ENCODE data around the gene GAS6.
"Not testable (repeated sequence)": the region's sequence is repeated elsewhere in the genome, so short reads cannot be mapped to it uniquely, and the experiment has no call there.

Gene GAS6
- 1.7 to 2.6 (median 2.4) reads per million in 4 experiments for total RNA-seq

GRCh38 chr13:113863524-113864272 is at the start of gene GAS6:
Gene GAS6 (minus strand): TSS chr13:113864076. CDS start chr13:113863920, 156 bp downstream.
- DNase-seq: no peak

GRCh38 chr13:113913408-113913807 is 49.5 kb upstream of the GAS6 start:
- not testable (repeated sequence) for DNase-seq

- DNase-seq: no peak
These were observed 48.7 kb upstream of the GAS6 start for GRCh38 chr13:113912596-113912995.

GRCh38 chr13:113907635-113908617 is 44.0 kb upstream of the GAS6 start:
- no peak for DNase-seq

- no peak for DNase-seq
These were observed 42.7 kb upstream of the GAS6 start for GRCh38 chr13:113906571-113906970.

GRCh38 chr13:113905942-113906341 is 42.1 kb upstream of the GAS6 start:
- no peak for DNase-seq

GRCh38 chr13:113905018-113905417 is 41.1 kb upstream of the GAS6 start:
- DNase-seq: no peak

- DNase-seq: no peak
These were observed 40.5 kb upstream of the GAS6 start for GRCh38 chr13:113904411-113904810.

GRCh38 chr13:113903912-113904311 is 40.0 kb upstream of the GAS6 start:
- DNase-seq: no peak

- DNase-seq: no peak
These were observed 39.3 kb upstream of the GAS6 start for GRCh38 chr13:113902986-113903775.

GRCh38 chr13:113902481-113902880 is 38.6 kb upstream of the GAS6 start:
- DNase-seq: no peak

GRCh38 chr13:113901642-113902041 is 37.8 kb upstream of the GAS6 start:
- DNase-seq: no peak

GRCh38 chr13:113901231-113901630 is 37.4 kb upstream of the GAS6 start:
- DNase-seq: no peak

- DNase-seq: no peak
These were observed 36.8 kb upstream of the GAS6 start for GRCh38 chr13:113900646-113901045.

- no peak for DNase-seq
These were observed 34.5 kb upstream of the GAS6 start for GRCh38 chr13:113898391-113898790.

- DNase-seq: no peak
These were observed 34.1 kb upstream of the GAS6 start for GRCh38 chr13:113897966-113898365.

- no peak for DNase-seq
These were observed 33.3 kb upstream of the GAS6 start for GRCh38 chr13:113897161-113897560.

GRCh38 chr13:113895436-113895835 is 31.6 kb upstream of the GAS6 start:
- DNase-seq: no peak

GRCh38 chr13:113890774-113891480 is 27.1 kb upstream of the GAS6 start:
- DNase-seq: no peak

- no peak for DNase-seq
These were observed 25.6 kb upstream of the GAS6 start for GRCh38 chr13:113889467-113889866.

GRCh38 chr13:113888701-113889330 is 24.9 kb upstream of the GAS6 start:
- no peak for DNase-seq

Measured in effector CD8-positive, alpha-beta T cell (primary cell).